Right lobe of liver (tissue), 6 donors: ENCODE measurements around the gene TRIM23. TPM values are rescaled to one million over a fixed set of nuclear protein-coding genes. Genes with fewer than 3 reads are reported as not detected.

Experiments
- ATAC-seq, 4 donors: fragments of 200-7000 bp; cut with Tn5 transposase; one replicate each; pipeline ENCODE4 v1.9.1; 2020; ENCODE audit warnings: mild to moderate bottlenecking in 4 of 4, moderate library complexity in 4 of 4
- DNase-seq, 3 donors: peaks; one replicate each; pipeline ENCODE4 v3.0.0-alpha.2; 2020
- H3K27ac ChIP-seq, 3 donors: fragments of 200-600 bp; one replicate each; pipeline ENCODE4 v1.8.0; 2022
- H3K27me3 ChIP-seq, 2 donors: fragments of 200-600 bp; one replicate each; pipeline ENCODE4 v1.8.0; 2022
- H3K36me3 ChIP-seq, 4 donors: fragments of 200-600 bp; sonication (generic) in 1 of 4; one replicate each; pipeline versions ENCODE4 v1.5.1 to v1.8.0; 2017 to 2022; ENCODE audit warnings: control low read depth in 1 of 4
- H3K4me1 ChIP-seq, 4 donors: fragments of 200-600 bp; sonication (generic) in 1 of 4; one replicate each; pipeline versions ENCODE4 v1.5.1 to v1.8.0; 2017 to 2022; ENCODE audit warnings: control low read depth in 1 of 4
- H3K4me3 ChIP-seq, 3 donors: fragments of 200-600 bp; one replicate each; pipeline ENCODE4 v1.8.0; 2022
- H3K9me3 ChIP-seq, 4 donors: fragments of 200-600 bp; sonication (generic) in 1 of 4; one replicate each; pipeline versions ENCODE4 v1.5.1 to v1.8.0; 2017 to 2022; ENCODE audit warnings: control low read depth in 1 of 4
- CTCF ChIP-seq, 4 donors: fragments of 200-600 bp in 3 of 4; fragments of 450-650 bp in 1 of 4; IDR thresholded peaks; one replicate each; pipeline versions ENCODE4 v1.5.1 to v1.8.0; 2016 to 2022; ENCODE audit warnings: antibody characterized with exemption in 4 of 4, mild to moderate bottlenecking in 2 of 4
- POLR2A ChIP-seq: fragments of 450-650 bp; IDR thresholded peaks from one replicate; pipeline ENCODE4 v1.6.1; 2017; ENCODE audit warnings: antibody characterized with exemption, mild to moderate bottlenecking
- WGBS: methylation state at CpG from one replicate; pipeline ENCODE4 v1.1.6; 2018; ENCODE audit warnings: low coverage, low lambda C conversion rate; ENCODE audit not compliant: insufficient coverage; ENCODE audit errors: missing lambda C conversion rate; 5-methylcytosine and 5-hydroxymethylcytosine counted together
- intact Hi-C, 2 donors: fragments of 100-400 bp; cut with DNase I; formaldehyde crosslinking; loops; one replicate each; pipeline versions ENCODE4 v1.11.2 to v1.14.1; 2022
- total RNA-seq, 6 experiments: library from RNA; depleted of rRNA in 2 of 6; stranded (reverse); fragments of >200 nt in 2 of 6; fragmentation: NEBNext Ultra II Directional in 3 of 6; extraction: Animal tissue kit (Norgen Biotek cat#: 25700) in 3 of 6; gene quantifications; one replicate each; pipeline versions ENCODE4 v1.1.0 to v1.2.4, GENCODE V29; 2016 to 2023
- donor health status: DM: no; HTN: yes; CAD: no.
- donor health status: DM: no; HTN: no; CAD: no.
- donor health status: DM: no; HTN: no; CAD: no.
- donor health status: DM: no; HTN: yes; CAD: no.
- donor health status: DM: no; HTN: yes; CAD: no.

Gene TRIM23
- total RNA-seq, 6 experiments from 2014 or later = 3.7 to 10.1 (median 7.6) TPM

- Histone ChIP-seq H3K27me3 (no peaks in the 10 kb centered on the region), H3K36me3 (peaks cover 0 to 7% (median 0%) of the 10 kb centered on the region in 4 donors), H3K4me3 (no peak overlapping the region), H3K27ac (no peak overlapping the region), H3K4me1 (no peaks in the 10 kb centered on the region), H3K9me3 (no peaks in the 10 kb centered on the region)
- 81% methylated on average over 2 of the region's 2 CpGs for WGBS
- no peak for DNase-seq
- TF ChIP-seq CTCF (IDR thresholded peaks at IDR 0.05) = no peak
- TF ChIP-seq POLR2A = no peak
- intact Hi-C loops = no loop called here
- ATAC-seq = no peak
Measured at GRCh38 chr5:65654713-65655112, 30.6 kb upstream of the TRIM23 start.

- H3K4me3 ChIP-seq = no peak overlapping the region
Measured at GRCh38 chr5:65651144-65651543, 27.0 kb upstream of the TRIM23 start.

GRCh38 chr5:65647941-65648340 lies 23.8 kb upstream of the TRIM23 start:
- H3K27ac ChIP-seq = no peak overlapping the region
- no peaks in the 10 kb centered on the region for H3K27me3 ChIP-seq
- peaks cover 0 to 7% (median 0%) of the 10 kb centered on the region in 4 donors for H3K36me3 ChIP-seq
- no peak for TF ChIP-seq CTCF (IDR thresholded peaks at IDR 0.05)
- no peak for TF ChIP-seq POLR2A
- H3K4me1 ChIP-seq = no peaks in the 10 kb centered on the region
- DNase-seq (no peak), ATAC-seq (no peak)
- intact Hi-C loops = no loop called here
- no peak overlapping the region for H3K4me3 ChIP-seq
- no peaks in the 10 kb centered on the region for H3K9me3 ChIP-seq

More at GRCh38 chr5:65651144-65651543, 27.0 kb upstream of the TRIM23 start:
- Histone ChIP-seq H3K27ac (no peak overlapping the region), H3K36me3 (peaks cover 0 to 7% (median 0%) of the 10 kb centered on the region in 4 donors), H3K4me1 (no peaks in the 10 kb centered on the region), H3K27me3 (no peaks in the 10 kb centered on the region), H3K9me3 (no peaks in the 10 kb centered on the region)
- no peak for TF ChIP-seq CTCF (IDR thresholded peaks at IDR 0.05)
- no peak for TF ChIP-seq POLR2A
- ATAC-seq (no peak), DNase-seq (no peak)
- intact Hi-C loops = no loop called here
- 77% methylated on average over 5 of the region's 5 CpGs for WGBS

GRCh38 chr5:65646938-65647337 lies 22.8 kb upstream of the TRIM23 start:
- Histone ChIP-seq H3K9me3 (no peaks in the 10 kb centered on the region), H3K27ac (no peak overlapping the region), H3K36me3 (peaks cover 0 to 7% (median 0%) of the 10 kb centered on the region in 4 donors), H3K27me3 (no peaks in the 10 kb centered on the region), H3K4me1 (no peaks in the 10 kb centered on the region), H3K4me3 (no peak overlapping the region)
- no peak for DNase-seq
- intact Hi-C loops = no loop called here
- 93% methylated on average over 2 of the region's 2 CpGs for WGBS
- no peak for ATAC-seq
- no peak for TF ChIP-seq CTCF (IDR thresholded peaks at IDR 0.05)
- TF ChIP-seq POLR2A = no peak

- Histone ChIP-seq H3K4me1 (no peaks in the 10 kb centered on the region), H3K36me3 (peaks cover 0 to 23% (median 10%) of the 10 kb centered on the region in 4 donors), H3K27me3 (no peaks in the 10 kb centered on the region), H3K4me3 (no peak overlapping the region), H3K27ac (no peak overlapping the region), H3K9me3 (no peaks in the 10 kb centered on the region)
- 90% methylated on average over 4 of the region's 4 CpGs for WGBS
- no peak for TF ChIP-seq CTCF (IDR thresholded peaks at IDR 0.05)
- TF ChIP-seq POLR2A = no peak
- no peak for DNase-seq
- no peak for ATAC-seq
- intact Hi-C loops = no loop called here
Measured at GRCh38 chr5:65640240-65640639, 16.1 kb upstream of the TRIM23 start.
